Neural cell (in vitro differentiated cells): ENCODE results near the gene MEMO1. TPM values are rescaled to one million over a fixed set of nuclear protein-coding genes. Genes with fewer than 3 reads are reported as not detected.

Source experiments
- H2AFZ ChIP-seq: fragments of 200-600, 300-800 bp; sonication (generic), shearing (Covaris generic); 2 replicates; pipeline ENCODE4 v1.6.0; 2014; ENCODE audit warnings: low read depth, mild to moderate bottlenecking, antibody characterized with exemption, low read length, moderate library complexity
- H3F3A ChIP-seq: fragments of 200-600 bp; shearing (Covaris generic); 2 replicates; pipeline ENCODE4 v1.6.1; 2016; ENCODE audit warnings: mild to moderate bottlenecking, moderate library complexity, mixed read lengths, antibody characterized with exemption, low read length; ENCODE audit not compliant: insufficient read depth, poor library complexity, severe bottlenecking
- H3K27ac ChIP-seq: fragments of 200-600, 300-800 bp; sonication (generic), shearing (Covaris generic); 2 replicates; pipeline ENCODE4 v1.5.1; 2014; ENCODE audit warnings: mild to moderate bottlenecking, low read length, moderate library complexity
- H3K27me3 ChIP-seq: fragments of 300-800, 200-600 bp; sonication (generic), shearing (Covaris generic); 2 replicates; pipeline ENCODE4 v1.6.0; 2014; ENCODE audit warnings: mild to moderate bottlenecking, low read depth, low read length, moderate library complexity; ENCODE audit not compliant: insufficient read depth
- H3K36me3 ChIP-seq: fragments of 300-800, 200-600 bp; sonication (generic), shearing (Covaris generic); 2 replicates; pipeline ENCODE4 v1.5.1; 2014; ENCODE audit warnings: mild to moderate bottlenecking, antibody characterized with exemption, low read length, moderate library complexity; ENCODE audit not compliant: insufficient read depth
- H3K4me2 ChIP-seq: fragments of 300-800, 200-600 bp; sonication (generic), shearing (Covaris generic); 2 replicates; pipeline ENCODE4 v1.6.0; 2014; ENCODE audit warnings: mild to moderate bottlenecking, low read length
- H3K4me3 ChIP-seq: fragments of 300-800, 200-600 bp; sonication (generic), shearing (Covaris generic); 2 replicates; pipeline ENCODE4 v1.5.1; 2014; ENCODE audit warnings: mild to moderate bottlenecking, low read length, moderate library complexity
- H3K79me2 ChIP-seq: fragments of 200-600 bp; shearing (Covaris generic); replicated peaks from 2 replicates; pipeline ENCODE4 v1.6.0; 2014; ENCODE audit warnings: mild to moderate bottlenecking, low read length, moderate library complexity; ENCODE audit not compliant: insufficient read depth
- H3K9ac ChIP-seq: fragments of 300-800, 200-600 bp; sonication (generic), shearing (Covaris generic); 2 replicates; pipeline ENCODE4 v1.6.1; 2016; ENCODE audit warnings: mild to moderate bottlenecking, low read length, mixed read lengths
- H3K9me2 ChIP-seq: fragments of 200-600 bp; shearing (Covaris generic); 2 replicates; pipeline ENCODE4 v1.6.1; 2016; ENCODE audit warnings: mild to moderate bottlenecking, low read length, mixed read lengths; ENCODE audit not compliant: insufficient read depth
- H3K9me3 ChIP-seq: fragments of 200-600, 300-800 bp; sonication (generic), shearing (Covaris generic); 2 replicates; pipeline ENCODE4 v1.6.1; 2016; ENCODE audit warnings: mild to moderate bottlenecking, mixed run types, low read length, moderate library complexity, mixed read lengths
- H4K20me1 ChIP-seq: fragments of 200-600 bp; shearing (Covaris generic); 2 replicates; pipeline ENCODE4 v1.6.1; 2016; ENCODE audit warnings: mild to moderate bottlenecking, mixed run types; ENCODE audit not compliant: insufficient read depth
- CTCF ChIP-seq: fragments of 450-650 bp; IDR thresholded peaks from 2 replicates; pipeline ENCODE4 v1.5.1; 2014; ENCODE audit warnings: antibody characterized with exemption, mild to moderate bottlenecking, moderate library complexity; ENCODE audit not compliant: poor library complexity, severe bottlenecking
- EP300 ChIP-seq: fragments of 450-650 bp; conservative IDR thresholded peaks from 2 replicates; pipeline ENCODE4 v1.6.1; 2014; ENCODE audit warnings: antibody characterized with exemption, mild to moderate bottlenecking, moderate library complexity; ENCODE audit not compliant: poor library complexity, severe bottlenecking
- EZH2 ChIP-seq: fragments of 200-600, 300-800 bp; shearing (Covaris generic), sonication (generic); IDR thresholded peaks from 2 replicates; pipeline ENCODE4 v1.6.1; 2014; ENCODE audit warnings: antibody characterized with exemption, low read length, borderline replicate concordance, mild to moderate bottlenecking; ENCODE audit not compliant: insufficient read depth, poor library complexity, severe bottlenecking
- MXI1 ChIP-seq: fragments of 450-650 bp; conservative IDR thresholded peaks from 2 replicates; pipeline ENCODE4 v1.6.1; 2014; ENCODE audit warnings: antibody characterized with exemption, mild to moderate bottlenecking; ENCODE audit not compliant: poor library complexity, severe bottlenecking
- POLR2AphosphoS5 ChIP-seq: IDR thresholded peaks from 2 replicates; pipeline ENCODE4 v1.6.1; 2012
- RAD21 ChIP-seq: fragments of 450-650 bp; conservative IDR thresholded peaks from 2 replicates; pipeline ENCODE4 v1.6.1; 2014; ENCODE audit warnings: antibody characterized with exemption, mild to moderate bottlenecking, moderate library complexity
- REST ChIP-seq: IDR thresholded peaks from 2 replicates; pipeline ENCODE4 v1.6.1; 2012; ENCODE audit warnings: borderline replicate concordance
- SMC3 ChIP-seq: fragments of 450-650 bp; conservative IDR thresholded peaks from 2 replicates; pipeline ENCODE4 v1.6.1; 2014; ENCODE audit warnings: antibody characterized with exemption, mild to moderate bottlenecking, moderate library complexity; ENCODE audit not compliant: poor library complexity
- TAF1 ChIP-seq: IDR thresholded peaks from 2 replicates; pipeline ENCODE4 v1.6.1; 2012; ENCODE audit warnings: low read depth
- polyA plus RNA-seq: library from polyadenylated mRNA; depleted of rRNA; stranded (reverse); fragments of >200 nt; gene quantifications from 2 replicates; pipeline ENCODE4 v1.2.3, GENCODE V29; 2014

MEMO1 gene
- polyA plus RNA-seq, 1 donor from 2014 or later: 124 TPM

- TF ChIP-seq CTCF (no peak), POLR2AphosphoS5 (no peak), REST (no peak)
- no peaks in the 10 kb centered on the region for H3K79me2 ChIP-seq
- no peaks in the 10 kb centered on the region for H3K27me3 ChIP-seq
- no peak overlapping the region for H3K4me3 ChIP-seq
- no peaks in the 10 kb centered on the region for H3K9me2 ChIP-seq
- no peak overlapping the region for H2AFZ ChIP-seq
- peaks cover 4% of the 10 kb centered on the region for H3K9me3 ChIP-seq
- H3F3A ChIP-seq: no peaks in the 10 kb centered on the region
- H3K9ac ChIP-seq: no peak overlapping the region
- H3K27ac ChIP-seq: no peak overlapping the region
- no peak overlapping the region for H3K4me2 ChIP-seq
- no peaks in the 10 kb centered on the region for H4K20me1 ChIP-seq
- H3K36me3 ChIP-seq: no peaks in the 10 kb centered on the region
These were observed 179.2 kb downstream of the MEMO1 start for GRCh38 chr2:31831585-31831984.

DNA sequence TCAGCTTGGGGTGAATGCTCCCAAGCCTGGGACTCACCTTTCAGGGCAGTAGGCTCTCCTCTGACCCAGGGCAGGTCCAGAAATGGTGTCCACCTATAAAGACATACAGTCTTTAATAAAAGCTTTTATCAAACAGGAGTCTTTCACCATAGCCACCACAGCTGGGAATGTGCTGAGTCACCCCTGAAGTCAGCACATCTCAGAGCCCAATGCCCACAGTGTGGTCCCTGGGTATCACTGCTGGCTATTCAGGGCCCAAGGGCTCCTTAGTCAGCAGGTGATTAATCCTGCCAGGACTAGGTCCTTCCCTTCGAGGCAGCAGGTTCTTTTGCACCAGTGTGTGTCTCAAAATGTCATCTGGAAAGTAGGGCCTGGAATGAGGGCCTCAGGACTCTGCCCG lies 181.9 kb downstream of the MEMO1 start:
- no peak overlapping the region for H3K27ac ChIP-seq
- H3K79me2 ChIP-seq: no peaks in the 10 kb centered on the region
- no peak overlapping the region for H3K9ac ChIP-seq
- H3F3A ChIP-seq: no peaks in the 10 kb centered on the region
- no peaks in the 10 kb centered on the region for H3K9me2 ChIP-seq
- peaks cover 4% of the 10 kb centered on the region for H3K9me3 ChIP-seq
- no peak overlapping the region for H3K4me2 ChIP-seq
- H3K27me3 ChIP-seq: no peaks in the 10 kb centered on the region
- no peaks in the 10 kb centered on the region for H3K36me3 ChIP-seq
- TF ChIP-seq EZH2 (no peak), MXI1 (no peak), REST (no peak), RAD21 (no peak), TAF1 (no peak), SMC3 (no peak), POLR2AphosphoS5 (no peak), EP300 (no peak), CTCF (no peak)
- H3K4me3 ChIP-seq: no peak overlapping the region
- H2AFZ ChIP-seq: no peak overlapping the region
- H4K20me1 ChIP-seq: no peaks in the 10 kb centered on the region
